HG02588 (cell line): ENCODE data around the gene PLCH1.

Experiments
- ATAC-seq: cut with Tn5 transposase; IDR thresholded peaks from one replicate; pipeline ENCODE4 v1.9.1; 2021; ENCODE audit warnings: mild to moderate bottlenecking, moderate library complexity; ENCODE audit not compliant: unreplicated experiment

Gene PLCH1

DNA sequence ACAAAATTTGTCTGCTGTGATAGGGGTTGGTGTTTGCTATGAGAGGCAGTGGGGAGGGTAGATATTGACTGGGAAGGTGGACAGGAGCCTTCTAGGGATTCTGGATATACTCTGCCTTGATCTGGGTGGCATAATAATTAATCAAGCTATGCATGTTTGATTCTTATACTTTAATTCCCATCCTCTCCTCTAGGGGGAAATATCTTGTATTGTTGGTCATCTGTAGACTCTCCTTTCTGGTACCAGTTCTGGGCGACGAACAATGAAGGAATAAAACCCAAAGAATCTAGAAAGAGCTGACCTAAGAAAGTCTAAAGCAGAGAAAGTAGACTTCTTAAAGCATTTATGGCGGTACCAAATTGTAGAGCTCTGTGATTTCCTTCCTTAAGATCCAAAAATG, 253.2 kb downstream of the PLCH1 start:
- ATAC-seq = no peak

DNA sequence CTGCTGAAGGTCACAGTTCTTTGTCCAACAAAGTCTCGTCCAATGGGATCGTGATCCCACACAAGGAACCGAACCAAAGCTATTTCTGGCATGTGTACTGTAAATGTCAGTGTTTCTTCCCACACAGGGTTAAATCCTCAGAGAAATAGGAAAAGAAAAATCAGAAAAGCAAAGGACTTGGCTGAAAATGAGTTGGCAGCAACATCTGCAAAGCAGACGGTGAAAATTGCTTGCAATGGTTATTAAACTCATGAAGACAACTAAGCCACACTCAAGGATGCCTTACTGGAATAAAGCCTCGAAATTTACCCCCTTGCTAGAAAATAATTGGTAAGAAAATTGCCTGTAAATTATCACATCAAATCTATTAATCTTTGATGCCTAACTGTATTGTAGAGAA, 256.2 kb downstream of the PLCH1 start:
- no peak for ATAC-seq

- no peak for ATAC-seq
Observed at GRCh38 chr3:155485897-155486296, 259.0 kb downstream of the PLCH1 start.

GRCh38 chr3:155481591-155481990, 263.3 kb downstream of the PLCH1 start:
- no peak for ATAC-seq

DNA sequence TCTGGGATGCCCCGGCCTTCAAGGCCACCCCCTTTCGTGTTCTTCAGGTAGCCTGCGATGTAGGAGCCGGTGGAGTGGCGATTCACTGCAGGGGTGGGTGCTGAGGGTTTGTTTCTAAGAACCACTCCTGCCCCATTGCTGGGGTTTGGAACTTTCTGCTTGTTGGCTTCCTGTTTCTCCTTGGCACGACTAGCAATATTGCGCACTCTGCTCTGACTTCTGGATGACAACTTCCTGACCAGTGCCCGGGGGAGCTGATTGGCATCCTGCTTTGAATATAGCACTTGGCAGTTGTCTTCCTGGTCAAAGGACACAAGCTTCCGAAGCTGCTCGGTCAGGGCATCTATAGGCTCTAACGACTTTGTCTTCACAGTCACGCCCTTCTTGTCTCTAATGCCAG, 263.8 kb downstream of the PLCH1 start:
- ATAC-seq = no peak

DNA sequence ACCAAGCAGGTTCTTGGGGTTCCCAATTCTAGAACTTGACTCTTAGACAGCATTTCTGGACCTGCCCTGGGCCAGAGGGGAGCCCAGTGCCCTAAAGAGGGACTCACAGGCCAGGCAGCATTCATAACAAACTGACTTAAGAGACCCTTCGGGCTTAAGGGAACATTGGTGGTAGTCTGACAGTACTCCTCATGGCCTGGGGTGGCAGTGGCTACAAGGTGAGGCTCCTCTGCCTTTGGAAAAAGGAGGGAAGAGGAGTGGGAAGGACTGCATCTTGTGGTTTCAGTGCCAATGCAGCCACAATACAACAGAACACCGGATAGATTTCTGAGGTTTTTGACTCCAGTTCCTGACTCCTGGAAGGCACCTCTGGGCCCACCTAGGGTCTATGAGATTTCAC, 279.2 kb downstream of the PLCH1 start:
- no peak for ATAC-seq

- ATAC-seq = no peak
Observed at GRCh38 chr3:155462672-155463071, 282.2 kb downstream of the PLCH1 start.

DNA sequence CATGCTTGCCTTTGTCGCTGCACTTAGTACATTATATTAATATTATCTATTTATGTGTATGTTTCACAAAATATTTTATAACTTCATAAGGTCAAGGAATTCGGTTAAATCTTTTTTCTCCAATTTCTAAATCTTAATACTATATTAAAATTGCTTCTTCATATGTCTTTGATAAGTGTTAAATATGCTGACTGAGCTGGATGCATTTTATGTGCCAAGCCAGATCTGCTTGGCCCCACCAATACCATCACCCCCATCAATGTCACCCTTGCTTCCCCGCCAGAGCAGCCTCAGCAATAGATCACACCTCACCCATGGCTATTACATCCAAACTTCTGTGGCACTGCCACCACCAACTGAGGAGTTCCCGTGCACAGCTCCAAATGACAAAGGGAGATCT, 287.3 kb downstream of the PLCH1 start:
- ATAC-seq = no peak

DNA sequence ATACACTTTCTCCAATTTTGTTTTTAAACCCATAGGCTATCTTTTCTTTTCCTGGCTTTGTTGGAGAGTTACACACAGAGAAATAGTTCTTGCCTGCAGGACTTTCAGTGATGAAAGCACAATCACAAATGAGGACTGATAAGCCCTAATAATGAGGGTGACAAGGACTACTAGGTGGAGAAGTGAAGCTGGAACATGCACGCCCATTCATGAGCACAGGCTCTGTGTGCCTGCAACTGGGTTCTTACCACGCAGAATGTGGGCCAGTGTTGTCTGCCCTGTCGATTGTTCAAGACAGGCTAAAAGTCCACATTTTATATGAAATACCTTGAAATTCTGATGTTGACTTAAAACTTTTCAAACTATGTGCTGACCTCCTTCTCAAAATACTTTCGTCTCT, 289.1 kb downstream of the PLCH1 start:
- no peak for ATAC-seq

- no peak for ATAC-seq
Observed at GRCh38 chr3:155453512-155453911, 291.4 kb downstream of the PLCH1 start.

- no peak for ATAC-seq
Observed at GRCh38 chr3:155449613-155450267, 295.1 kb downstream of the PLCH1 start.

GRCh38 chr3:155448531-155448930, 296.3 kb downstream of the PLCH1 start:
- ATAC-seq = no peak

GRCh38 chr3:155446366-155446765, 298.5 kb downstream of the PLCH1 start:
- ATAC-seq = no peak

- no peak for ATAC-seq
Observed at GRCh38 chr3:155444771-155445170, 300.1 kb downstream of the PLCH1 start.

DNA sequence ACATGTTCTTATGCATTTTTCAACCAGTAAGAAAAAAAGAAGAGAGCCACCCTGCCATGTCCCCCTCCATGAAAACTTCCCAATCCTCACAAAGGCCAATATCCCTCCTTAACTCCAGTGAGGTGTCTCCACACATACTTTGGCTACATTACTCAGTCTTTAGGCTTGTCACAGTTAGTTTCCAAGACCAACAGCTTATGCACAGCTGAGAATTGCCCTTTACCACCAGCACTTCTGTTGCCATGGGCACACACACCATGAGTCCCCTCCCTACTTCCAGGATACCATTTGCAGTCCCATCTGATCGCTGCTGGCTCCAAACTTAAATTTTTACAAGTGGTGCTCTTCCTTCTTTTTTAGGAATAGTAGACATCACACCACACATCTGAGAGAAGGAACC, 301.1 kb downstream of the PLCH1 start:
- ATAC-seq = no peak

DNA sequence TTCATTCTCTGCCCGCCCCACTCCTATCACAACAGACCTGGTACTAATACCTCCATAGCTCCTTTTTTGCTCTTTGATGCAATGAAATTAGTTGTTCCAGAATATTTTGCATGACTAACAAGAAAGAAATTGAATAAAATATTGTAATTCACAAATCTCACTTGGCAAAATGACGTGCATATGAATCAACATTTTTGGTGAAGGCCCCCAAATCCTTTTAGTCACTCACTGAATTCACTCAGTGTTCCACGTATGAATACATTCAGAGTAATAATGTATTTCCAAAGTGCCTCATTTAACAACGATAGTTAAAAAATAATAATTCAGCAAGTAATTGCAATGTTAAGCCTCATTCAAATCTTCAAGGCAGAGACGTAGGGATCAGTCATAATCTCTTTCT, 302.8 kb downstream of the PLCH1 start:
- ATAC-seq = no peak

- ATAC-seq = no peak
Observed at GRCh38 chr3:155441506-155441905, 303.4 kb downstream of the PLCH1 start.

- no peak for ATAC-seq
Observed at GRCh38 chr3:155441026-155441425, 303.8 kb downstream of the PLCH1 start.

DNA sequence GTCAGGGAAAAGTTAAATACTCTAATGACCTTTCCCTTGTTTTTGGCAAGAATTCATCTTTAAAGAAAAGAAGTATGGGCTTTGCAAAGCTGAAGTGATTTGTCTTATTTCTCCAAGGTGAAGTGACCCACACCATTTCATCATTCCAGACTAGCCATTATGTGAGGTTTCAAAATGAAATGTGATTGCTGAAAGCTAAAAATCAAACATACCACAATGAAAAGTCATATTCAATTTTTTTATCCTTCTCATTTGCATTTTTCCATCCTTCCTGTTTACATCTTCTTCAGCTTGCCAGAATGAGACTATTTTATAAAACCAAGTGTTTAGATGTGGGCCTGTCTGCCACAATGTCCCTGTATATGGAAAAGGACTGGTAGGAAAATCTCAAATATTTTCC, 309.1 kb downstream of the PLCH1 start:
- no peak for ATAC-seq

GRCh38 chr3:155431856-155432570, 312.9 kb downstream of the PLCH1 start:
- no peak for ATAC-seq

GRCh38 chr3:155428563-155428962, 316.3 kb downstream of the PLCH1 start:
- ATAC-seq = no peak

DNA sequence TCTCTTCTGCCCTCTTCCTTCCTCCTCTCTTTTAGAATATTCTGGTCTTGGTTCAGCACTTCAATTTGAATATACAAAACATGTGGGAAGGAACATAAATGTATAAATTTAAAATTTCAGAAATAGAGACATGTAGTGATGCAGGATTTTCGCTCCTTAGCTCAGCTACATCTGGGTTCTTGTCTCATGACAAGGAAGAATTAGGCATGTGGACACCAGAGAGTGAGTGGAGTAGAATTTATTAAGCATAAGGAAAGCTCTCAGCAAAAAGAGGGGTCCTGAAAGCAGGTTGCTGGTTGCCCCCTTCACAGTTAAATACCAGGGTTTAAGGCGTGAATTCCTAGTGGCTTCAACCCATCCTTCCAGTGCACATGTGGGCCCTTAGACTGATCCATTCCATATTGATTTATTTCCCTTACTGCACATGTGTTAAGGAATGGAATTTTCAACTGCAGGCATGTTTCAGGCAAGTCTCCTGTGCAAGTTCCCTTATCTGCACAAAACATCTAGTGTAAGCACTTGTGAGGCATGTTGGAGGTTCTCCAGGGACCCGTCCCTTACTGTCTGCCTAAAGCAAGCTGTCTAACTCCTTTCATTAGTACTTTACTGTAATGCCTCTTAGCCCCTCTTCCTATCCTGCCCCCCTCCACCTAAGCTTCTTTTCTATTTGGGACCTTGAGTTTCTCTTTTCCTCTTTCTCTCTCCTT, 318.2 kb downstream of the PLCH1 start:
- ATAC-seq = no peak
